ENCODE results near the gene STX8. TPM values are rescaled to one million over a fixed set of nuclear protein-coding genes. Genes with fewer than 3 reads are reported as not detected.

STX8 gene
- total RNA-seq, 1 experiment from 2014 or later: 57.3 TPM

DNA sequence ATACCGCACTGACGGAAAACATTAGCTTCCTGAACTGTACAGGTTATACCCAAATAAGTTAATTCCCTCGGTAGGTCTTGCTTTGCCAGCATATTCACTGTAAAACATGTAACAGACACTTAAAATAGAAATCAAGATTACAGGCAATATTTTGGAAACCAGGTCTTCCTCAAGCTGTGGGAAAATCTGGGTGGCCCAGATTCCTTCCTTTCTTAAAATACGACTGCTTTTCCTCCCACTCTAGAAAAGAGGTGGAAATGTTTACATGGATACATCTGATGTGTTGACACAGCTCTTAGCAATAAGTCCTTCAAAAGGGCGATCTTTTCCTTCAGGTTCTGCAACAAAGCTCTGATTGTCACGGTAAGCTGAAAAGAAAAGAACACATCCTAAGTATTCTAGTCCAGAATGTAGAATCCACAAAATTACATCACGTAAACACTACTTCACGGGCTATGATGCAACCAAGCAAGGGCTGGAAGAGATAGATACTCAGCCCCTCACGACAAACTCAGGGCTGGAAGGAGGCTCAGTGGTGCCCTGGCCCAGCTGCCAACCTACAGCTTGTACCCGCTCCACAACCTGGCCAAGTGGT lies 18.4 kb downstream of the STX8 start:
- no peak for DNase-seq (ENCODE audit: low spot score)

DNA sequence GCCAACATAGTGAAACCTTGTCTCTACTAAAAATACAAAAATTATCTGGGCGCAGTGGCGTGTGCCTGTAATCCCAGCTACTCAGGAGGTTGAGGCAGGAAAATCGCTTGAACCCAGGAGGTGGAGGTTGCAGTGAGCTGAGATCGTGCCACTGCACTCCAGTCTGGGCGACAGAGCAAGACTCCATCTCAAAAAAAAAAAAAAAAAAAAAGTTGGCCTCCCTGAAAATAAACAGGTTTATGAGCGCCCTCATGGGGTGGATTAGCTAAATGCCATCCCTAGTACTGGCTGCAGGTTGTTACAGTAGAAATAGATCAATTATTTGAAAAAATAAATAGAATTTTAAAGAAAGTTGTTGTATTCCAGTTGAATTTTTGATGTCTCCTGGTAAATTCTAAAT lies 20.9 kb downstream of the STX8 start:
- peak; percentile 54 for DNase-seq (ENCODE audit: low spot score)

DNA sequence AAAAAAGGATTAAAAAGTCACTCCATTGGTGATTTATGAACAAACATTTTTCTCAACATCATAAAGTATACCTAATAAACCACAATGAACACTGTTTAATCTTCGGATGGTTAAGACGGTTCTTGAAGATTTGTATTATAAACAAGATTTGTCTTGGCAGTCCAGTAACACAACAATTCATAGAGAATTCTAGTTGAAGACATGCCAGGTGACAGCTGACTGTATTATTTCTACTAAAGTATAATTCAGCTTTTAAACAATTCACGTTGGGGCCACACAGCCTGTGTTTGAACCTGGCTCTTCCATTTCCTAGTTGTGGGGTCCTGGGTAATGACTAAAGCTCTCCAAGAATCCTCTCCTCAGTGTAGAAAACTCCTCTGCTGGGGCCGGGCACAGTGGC lies 22.0 kb downstream of the STX8 start:
- DNase-seq (ENCODE audit: low spot score): no peak

DNA sequence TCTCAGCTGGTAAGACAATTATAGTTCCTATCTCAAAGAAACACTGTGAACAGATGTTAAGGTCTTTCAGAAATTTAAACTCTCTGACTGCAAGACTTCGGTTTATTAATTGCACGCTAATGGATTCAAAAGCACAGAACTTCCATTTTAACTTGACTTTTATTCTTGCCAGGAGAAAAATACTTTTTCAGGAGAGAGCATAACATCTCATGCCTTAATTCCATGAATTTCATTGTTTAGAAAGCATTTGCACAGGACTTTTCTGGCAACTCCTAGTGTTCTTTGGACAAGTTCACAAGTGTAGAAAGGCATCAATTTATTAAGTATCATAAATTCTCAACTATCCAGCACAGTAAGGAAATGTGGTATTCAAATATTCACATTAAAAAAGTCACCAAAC lies 22.4 kb downstream of the STX8 start:
- no peak for DNase-seq (ENCODE audit: low spot score)

DNA sequence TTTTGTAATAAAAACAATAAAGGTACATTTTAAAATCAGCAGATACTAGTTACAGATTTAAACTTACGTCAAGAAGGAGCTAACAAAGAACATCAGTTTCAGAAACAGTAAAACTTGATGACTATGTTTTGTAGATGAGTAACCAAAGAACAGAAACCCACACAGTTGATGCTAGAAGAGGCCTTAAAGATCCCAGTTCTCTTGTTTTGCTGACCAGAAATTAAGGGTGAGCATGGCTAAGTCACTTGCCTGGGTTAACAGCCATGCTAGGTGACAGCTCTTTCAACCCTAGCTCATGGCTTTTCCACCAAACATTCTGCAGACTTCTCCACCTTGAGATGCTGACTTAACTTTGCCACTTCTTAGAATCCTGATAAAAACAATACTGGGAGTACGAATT lies 26.4 kb downstream of the STX8 start:
- DNase-seq (ENCODE audit: low spot score): no peak

DNA sequence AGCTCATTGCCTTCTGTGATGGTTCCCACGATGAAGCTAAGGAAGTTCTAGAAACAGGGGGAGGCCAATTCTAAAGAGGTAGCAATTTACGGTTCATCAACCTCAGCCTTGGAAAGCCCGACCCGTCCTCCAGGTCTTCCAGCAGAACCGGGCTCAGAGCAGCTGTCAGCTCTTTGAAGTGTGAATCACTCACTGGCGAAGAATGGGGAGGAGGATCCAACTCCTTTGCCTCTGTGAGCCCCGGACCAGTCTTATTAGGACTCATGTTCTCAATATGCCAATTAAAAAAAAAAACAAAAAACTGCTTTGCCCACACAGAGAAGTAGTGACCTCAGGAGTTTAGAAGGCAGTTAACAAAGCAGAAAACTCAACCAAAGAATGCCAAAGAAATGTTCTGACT lies 31.4 kb downstream of the STX8 start:
- DNase-seq (ENCODE audit: low spot score): no peak

DNA sequence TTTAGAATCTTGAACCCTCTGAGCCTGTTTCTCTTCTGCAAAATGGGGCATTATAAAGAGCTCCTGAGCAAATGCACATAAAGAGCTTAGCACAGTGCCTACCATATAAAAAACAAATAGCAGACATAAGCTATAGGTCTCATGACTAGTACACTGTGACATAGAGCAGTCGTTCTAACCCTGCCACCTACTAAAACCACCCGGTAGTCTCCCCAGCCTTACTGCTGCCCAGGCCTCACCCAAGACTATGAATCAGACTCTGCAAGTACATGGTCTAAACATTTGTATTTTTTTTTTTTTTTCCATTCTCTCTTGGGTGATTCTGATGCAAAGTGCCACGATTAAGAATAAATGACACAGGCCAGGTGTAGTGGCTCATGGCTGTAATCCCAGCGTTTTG lies 33.9 kb downstream of the STX8 start:
- DNase-seq (ENCODE audit: low spot score): no peak

DNA sequence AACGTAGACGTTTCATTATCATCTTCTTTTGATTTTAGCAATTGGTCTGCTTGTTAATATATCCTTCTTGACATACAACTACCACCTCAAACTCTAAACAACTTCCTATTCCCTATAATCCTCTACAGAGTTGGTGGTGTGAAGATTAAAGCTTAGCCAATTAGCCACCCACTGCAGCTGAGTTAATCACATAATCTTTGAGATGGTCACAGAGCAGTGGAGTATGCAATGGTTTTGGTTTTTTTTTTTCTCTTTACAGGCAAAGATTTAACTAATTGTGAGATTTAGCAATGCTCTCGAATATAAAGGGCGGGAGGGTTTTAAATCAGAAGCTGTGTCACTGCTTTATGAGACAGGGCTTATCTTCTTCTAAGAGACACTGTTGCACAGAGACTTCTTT lies 37.0 kb downstream of the STX8 start:
- DNase-seq (ENCODE audit: low spot score): no peak

DNA sequence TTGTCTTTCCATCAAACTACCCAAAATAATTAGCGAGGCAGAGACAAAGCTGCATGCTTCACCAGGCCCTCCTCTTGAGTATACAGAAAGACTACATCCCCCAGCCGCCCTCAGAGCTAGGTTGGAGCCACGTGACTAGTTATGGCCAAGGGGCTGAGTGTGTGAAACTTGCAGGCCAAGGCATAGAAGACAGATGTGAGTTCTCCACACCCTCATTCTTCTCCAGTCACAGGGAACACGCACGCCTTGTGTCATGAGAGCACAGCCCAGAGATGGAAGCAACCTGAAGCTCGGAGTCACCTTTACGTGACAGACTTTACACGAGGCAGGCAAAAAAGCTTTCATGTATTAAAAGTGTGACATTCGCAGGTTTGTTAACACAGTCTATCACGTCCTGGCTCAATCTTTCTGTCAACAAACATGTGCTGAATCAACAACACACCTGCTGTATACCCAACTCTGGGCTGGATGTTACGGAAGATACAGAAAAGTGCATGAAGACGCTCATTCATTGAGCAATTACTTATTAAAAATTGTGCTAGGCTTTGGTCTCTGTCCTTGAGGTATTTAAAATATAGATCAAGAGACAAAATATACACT lies 38.3 kb downstream of the STX8 start:
- no peak for DNase-seq (ENCODE audit: low spot score)

DNA sequence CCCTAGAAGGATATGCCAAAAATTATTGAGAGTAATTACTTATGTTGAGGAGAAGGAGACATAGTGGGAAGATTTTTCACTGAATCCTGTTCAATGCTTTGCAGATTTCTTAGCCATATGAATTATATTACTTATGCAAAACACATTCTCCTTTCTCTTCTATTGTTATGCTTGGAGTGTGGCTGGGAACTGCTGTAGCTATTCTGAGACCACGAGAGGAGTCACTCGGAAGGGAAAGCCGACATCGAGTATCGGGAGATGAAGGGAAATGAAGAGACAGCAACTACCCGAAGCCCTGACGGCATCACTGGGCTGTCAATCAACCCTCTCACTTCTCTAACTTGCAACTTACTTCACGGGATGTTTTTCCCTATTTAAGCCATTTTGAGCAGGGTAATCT lies 39.6 kb downstream of the STX8 start:
- no peak for DNase-seq (ENCODE audit: low spot score)

DNA sequence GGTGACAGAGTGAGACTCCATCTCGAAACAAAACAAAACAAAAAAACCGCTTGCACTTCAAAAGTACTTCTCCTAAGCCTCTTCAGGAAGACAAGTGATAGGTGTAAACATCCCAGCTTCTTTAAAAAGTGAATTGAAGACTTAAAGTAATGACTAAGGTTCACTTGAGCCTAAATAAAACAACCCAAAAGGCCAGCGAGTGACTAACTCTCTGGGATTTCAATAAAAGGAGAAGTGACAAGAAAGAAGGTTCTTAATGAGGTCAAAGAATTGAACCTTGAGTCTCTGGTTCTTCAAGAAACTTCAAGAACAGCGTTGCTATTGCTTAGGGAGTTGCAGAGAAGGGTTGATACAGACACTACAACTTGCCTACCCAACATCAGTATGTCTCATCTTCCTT lies 42.2 kb downstream of the STX8 start:
- DNase-seq (ENCODE audit: low spot score): no peak

DNA sequence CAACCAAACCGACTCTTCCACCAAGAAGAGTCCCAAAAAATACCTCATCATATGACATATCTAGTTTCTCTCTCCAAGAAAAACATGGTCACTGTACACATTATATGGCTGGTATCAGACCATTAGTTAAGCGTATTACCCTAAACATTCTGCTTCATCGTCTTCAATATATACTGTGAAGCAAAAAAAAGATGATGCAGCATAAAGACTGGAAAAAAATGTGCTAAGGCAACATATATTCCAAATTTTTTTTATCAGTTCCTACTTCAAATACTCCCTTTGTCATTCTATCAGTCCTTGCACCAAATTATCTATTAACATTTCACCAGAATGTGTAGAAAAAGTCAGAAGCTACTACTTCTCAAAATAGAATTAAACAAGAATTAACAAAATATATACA lies 42.9 kb downstream of the STX8 start:
- no peak for DNase-seq (ENCODE audit: low spot score)

DNA sequence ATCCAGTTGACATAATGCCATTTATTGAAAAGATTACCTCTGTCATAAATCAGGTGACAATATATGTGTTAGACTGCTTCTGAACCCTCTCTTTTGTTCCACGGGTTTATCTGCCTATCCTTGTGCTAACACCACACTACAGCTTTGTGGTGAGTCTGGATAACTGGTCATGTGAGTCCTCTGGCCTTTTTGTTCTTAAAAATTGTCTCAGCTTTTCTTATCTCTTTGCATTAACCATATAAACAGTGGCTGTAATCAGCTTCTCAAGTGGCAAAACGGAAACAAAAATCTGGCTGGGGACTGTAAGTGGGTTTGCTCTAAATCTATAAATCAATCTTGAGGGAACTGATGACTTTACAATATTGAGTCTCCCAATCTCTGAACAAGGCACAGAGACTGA lies 44.6 kb downstream of the STX8 start:
- DNase-seq (ENCODE audit: low spot score): no peak

DNA sequence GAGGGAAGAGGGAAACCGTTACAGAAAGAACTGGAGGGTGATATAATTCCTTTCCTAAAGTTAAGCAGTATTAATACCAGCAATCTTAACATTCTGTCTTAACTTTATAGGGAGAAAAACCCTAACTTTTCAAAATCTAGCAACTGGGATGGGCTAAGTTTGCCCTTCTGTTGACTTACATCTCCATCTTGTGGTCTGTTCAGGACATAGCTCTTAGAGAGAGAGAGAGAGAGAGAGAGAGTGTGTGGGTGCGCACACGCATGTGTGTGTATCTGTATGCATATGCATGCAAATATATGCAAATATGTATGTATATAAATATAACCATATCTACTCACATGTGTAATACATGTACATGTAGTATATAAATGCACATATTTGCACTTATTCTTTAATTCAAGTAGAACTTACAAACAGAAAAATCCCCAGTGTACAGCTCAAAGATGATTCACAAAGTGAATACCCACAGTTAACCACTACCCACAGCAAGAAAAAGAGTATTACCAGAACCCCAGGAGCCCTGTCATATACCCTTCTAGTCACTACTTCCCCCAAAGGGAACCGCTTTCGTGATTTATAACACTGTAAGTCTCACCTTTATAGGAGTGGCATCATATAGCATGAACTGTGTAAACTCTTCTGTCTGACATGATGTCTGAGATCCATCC lies 46.5 kb downstream of the STX8 start:
- DNase-seq (ENCODE audit: low spot score): peak; percentile 19

DNA sequence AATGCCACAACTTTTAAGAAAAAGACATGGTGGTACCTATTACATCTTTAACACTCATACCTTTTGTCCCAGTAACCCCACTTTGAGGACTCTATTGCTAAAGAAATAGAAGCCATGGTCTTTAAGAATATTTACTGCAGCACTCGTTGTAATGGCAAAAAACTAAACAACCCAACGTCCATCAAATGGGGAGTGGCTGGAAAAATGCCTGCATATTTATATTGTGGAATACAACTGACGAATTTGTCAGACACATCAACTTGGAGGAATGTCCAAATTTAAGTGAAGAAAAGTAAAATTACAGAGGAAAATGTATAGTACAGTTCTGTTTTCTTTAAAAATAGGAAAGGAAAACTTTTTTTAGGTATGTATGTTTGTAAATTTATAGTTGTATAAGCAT lies 47.8 kb downstream of the STX8 start:
- DNase-seq (ENCODE audit: low spot score): no peak

DNA sequence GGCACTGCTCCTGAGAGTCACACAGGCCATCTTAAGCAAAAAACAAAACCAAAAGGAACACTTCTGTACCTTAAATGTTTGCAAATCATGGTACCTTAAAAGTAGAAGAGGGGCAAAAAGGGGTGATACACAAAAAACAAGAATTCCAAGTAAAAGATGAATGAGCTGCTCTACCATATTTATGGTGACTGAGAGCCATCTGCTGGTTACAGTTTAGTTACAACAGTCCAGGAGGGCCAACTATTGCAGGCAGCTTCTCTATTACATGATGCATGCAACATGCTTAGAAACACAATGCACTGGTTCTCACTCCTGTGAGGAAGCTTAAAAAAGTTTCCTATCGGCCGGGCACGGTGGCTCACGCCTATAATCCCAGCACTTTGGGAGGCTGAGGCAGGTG lies 53.5 kb downstream of the STX8 start:
- peak; percentile 43 for DNase-seq (ENCODE audit: low spot score)

DNA sequence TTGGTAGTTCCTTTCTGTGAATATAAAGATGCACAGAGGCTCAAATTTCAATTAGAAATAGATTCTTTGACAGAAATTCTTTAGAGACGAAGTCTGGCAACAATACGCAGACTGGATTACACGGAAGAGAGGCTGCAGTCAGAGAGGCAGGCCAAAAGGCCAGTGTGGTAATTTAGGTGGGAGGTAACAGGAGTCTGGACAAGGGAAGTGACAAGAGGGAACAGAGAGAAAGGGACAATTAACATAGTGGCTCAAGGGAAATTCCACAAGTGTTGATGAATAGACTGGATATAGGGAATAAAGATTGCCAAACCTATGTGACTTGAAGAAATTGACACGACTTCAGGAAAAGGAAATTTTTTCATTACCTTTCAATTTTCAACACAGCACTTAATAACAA lies 54.6 kb downstream of the STX8 start:
- no peak for DNase-seq (ENCODE audit: low spot score)

DNA sequence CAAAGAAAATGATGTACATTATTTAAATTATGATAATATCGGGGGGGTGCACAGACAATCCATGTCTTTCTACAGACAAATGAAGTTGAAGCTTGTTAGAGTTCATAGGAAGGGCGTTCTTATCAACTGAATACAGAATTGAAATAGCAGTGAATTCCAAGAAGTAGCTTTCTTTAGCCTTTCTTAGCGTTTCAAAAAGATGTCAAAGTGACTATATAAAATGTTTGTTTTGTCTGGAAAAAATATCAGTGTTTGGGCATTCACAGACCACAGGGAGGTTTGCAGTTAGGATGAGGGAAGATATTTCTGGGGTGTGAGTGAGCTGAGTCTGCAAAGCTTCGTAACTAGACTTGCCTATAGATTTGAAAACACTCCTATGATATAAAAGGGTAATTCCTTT lies 55.0 kb downstream of the STX8 start:
- no peak for DNase-seq (ENCODE audit: low spot score)

DNA sequence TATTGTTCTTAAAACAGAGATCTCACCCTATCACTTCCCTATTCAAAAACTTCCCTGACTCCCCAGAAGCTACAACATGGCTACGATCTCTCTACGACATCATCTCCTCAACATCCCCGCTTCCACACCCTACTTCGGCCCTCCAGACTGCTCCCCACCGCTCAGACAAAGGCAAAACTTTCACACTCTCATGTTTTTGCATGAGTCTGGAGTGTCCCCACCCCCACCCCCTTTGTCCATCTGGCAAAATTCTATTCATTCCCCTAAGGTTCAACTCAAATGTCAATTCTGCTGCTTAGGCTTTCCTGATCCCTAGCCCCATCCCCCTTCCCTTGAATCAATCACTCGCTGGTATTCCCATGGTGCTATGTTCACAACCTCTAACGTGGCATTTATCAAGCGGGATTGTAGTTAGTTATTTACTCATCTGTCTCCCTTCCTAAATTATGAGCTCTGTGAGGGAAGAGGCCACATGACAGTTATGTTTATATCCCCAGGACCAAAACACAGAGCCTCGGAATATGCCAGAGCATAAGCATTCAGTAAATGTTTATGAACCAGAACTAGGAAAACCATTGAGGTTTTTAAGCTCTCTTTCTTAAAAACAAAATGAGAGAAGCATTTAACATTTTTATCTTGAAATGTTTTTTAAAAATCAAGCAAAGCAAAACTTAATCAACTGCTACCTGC lies 55.9 kb downstream of the STX8 start:
- DNase-seq (ENCODE audit: low spot score): no peak

DNA sequence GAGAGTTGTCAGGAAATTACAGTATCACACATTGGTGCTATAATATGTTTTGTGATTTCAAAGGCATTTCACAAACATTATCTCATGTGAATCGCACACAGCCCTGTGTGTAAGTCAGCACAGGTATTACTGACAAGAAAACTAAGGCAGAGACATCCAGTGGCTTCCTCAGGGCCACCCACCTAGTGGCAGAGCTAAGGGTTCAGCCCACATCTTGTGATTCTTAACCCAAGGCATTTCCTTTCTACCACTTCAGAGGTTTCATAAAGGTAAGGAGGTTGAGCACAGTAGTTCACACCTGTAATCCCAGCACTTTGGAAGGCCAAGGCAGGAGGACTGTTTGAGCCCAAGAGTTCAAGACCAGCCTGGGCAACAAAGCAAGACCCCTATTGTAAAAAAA lies 58.2 kb downstream of the STX8 start:
- DNase-seq (ENCODE audit: low spot score): no peak

DNA sequence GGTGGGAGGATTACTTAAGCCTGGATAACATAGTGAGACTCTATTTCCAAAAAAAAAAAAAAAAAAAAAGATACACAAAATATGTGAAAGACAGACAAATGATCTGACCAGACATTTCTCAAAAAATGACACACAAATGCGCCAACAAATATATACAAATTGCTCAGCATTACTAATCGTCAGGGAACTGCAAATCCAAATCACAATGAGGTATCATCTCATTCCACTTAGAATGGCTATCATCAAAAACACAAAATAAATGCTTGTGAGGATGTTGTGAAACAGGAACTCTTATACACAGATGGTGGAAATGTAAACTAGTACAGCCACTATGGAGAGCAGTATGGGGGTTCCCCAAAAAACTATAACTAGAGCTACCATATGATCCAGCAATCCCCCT lies 62.4 kb downstream of the STX8 start:
- no peak for DNase-seq (ENCODE audit: low spot score)

DNA sequence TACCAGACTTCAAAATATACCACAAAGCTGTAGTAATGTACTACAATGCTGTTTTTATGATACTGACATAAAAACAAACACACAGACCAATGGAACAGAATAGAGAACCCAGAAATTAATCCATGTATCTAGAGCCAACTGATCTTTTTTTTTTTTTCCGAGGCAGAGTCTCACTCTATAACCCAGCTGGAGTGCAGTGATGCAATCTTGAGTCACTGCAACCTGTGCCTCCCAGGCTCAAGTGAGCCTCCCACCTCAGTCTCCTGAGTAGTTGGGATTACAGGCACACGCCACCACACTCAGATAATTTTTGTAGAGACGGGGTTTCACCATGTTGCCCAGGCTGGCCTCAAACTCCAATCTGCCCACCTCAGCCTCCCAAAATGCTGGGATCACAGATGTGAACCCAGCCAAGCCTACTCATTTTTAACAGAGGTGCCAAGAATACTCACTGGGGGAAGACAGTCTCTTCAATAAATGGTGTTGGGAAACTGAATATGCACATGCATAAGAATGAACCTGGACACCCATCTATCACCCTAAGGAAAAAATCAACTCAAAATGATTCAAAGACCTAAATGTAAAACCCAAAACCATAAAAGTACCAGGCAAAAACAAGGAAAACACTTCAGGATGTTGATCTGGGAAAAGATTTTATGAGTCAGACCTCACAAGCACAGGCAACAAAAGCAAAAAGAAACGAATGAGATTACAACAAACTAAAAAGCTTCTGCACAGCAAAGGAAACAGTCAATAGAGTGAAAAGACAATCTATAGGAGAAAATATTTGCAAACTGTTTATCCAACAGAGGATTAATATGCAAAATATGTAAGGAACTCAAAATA lies 63.1 kb downstream of the STX8 start:
- DNase-seq (ENCODE audit: low spot score): peak; percentile 59

Data from A172 (cell line).